ENCODE measurements around the gene SLC22A23.

Gene SLC22A23

GRCh38 chr6:3331971-3332370 is 124.9 kb downstream of the SLC22A23 start:
- DNase-seq (ENCODE audit: low spot score) = no peak

DNA sequence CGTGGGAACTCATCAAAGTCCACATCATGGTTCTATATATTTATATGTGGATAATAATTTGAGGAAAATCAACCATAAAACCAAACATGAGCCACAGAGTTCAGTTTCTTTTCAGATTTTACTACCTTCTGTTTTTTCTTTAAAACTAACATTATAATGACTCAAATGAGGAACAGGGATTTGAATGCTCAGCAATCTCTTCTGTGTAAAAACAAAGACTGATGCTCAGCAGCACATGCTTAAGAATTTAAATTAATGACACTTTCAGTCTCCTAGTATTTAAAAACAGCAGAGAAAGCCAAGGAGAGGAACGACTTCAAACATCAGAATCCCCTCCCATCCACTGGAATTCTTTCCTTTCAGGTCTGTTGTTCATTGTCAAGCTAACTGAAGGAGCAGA is 125.4 kb downstream of the SLC22A23 start:
- no peak for DNase-seq (ENCODE audit: low spot score)

- no peak for DNase-seq (ENCODE audit: low spot score)
These were observed 126.7 kb downstream of the SLC22A23 start for GRCh38 chr6:3330199-3330598.

DNA sequence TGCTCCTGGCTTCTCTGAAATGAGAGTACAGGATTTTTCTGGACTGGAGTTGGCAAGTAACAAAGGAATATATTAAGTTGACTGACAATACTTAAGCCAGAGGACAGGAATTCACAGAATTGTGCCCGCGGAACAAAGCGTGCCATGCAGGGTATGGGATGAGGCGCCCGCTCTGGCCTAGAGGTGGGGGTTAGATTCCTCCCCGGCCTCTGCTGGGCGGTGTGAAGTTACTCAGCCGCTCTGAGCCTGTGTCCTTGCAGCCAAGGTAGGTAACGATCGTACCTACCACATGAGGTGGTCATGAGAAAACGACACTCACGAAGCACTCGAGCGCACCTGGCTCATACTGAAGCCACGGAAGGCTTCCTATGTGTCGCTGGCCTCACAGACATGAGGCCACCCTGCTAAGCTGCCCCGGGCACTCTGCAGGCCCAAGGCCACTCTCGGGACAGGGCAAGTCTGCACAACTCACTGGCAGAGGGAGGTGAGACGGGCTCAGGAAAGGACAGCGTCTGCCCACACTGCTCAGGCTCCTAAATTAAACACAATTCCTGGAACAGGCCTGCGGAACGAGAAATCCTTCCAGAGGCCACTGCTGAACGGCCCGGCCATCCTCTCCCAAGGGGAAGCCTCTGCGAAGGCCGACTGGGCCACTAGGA is 127.3 kb downstream of the SLC22A23 start:
- DNase-seq (ENCODE audit: low spot score) = no peak

GRCh38 chr6:3328796-3329195 is 128.1 kb downstream of the SLC22A23 start:
- peak; percentile 66 for DNase-seq (ENCODE audit: low spot score)

- DNase-seq (ENCODE audit: low spot score) = no peak
These were observed 128.7 kb downstream of the SLC22A23 start for GRCh38 chr6:3328145-3328544.

DNA sequence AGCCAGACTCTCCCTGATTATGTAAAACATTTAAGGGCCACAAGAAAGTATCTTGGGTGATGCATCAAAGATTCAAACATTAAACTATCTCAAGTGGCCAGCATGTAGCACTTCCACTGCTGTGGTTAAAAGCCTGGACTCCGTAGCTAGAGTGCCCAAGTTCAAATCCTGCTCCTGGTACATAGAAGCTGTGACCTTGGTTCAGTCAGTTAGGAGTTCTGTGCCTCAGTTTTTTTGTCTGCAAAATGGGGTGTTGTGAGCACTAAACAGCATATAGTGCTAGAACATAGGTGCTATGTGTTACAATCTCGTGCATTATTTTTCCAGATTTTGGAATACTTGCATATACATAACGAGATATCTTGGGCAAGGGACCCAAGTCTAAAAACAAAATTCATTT is 129.4 kb downstream of the SLC22A23 start:
- no peak for DNase-seq (ENCODE audit: low spot score)

- DNase-seq (ENCODE audit: low spot score) = no peak
These were observed 129.9 kb downstream of the SLC22A23 start for GRCh38 chr6:3326981-3327380.

DNA sequence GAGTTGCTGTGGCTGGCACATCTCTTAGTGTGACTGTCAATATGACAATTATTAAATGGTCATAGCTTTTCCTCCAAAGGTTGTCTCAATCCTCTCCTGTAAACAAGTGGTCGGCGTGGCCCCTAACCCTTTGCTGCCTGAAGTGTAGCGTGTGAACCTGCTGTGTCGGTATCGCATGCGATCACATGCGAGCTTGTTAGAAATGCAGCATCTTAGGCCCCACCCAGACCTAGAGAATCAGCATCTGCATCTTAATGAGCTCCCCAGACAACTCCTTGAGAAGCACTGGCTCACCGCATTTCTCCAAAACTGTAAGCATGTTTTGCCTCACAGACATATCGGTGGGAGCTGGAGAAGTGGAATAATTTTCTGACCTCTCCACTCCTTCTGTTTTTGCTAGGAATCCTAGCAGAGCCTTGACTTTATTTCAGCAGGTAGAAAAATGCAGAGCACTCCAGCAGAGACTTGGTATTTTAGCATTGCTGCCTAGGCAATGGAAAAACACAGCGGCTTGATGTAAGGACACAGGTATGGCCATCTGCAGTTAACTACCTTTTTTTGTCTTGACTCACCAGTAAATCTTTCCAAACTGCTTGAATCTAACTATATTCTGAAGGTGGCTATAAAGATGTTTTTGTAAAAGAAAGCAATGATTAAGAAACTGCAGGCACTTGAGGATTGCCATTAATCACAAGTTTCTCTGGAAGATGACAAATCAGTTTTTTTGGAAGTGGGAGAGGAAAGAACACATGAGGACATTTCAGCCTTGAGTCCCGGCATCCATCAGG is 130.5 kb downstream of the SLC22A23 start:
- no peak for DNase-seq (ENCODE audit: low spot score)

DNA sequence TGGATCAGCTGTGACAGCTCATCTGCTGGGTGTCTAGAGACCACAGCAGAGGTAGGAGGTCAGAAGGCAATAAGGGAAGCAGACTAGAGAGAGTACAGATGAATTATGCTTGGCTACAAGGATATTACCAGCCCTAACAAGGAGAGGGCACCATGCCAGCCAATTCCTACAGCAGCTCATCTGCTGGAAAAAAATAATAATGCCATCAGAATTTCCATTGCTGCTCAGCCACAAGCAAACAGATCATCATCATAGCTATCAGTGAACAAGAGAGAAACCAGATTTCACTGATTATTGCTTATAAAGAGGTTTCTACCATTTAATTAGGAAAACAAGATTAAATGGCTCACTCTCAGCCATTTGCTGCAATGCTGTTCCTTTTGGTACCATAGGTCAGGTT is 131.6 kb downstream of the SLC22A23 start:
- DNase-seq (ENCODE audit: low spot score) = no peak

GRCh38 chr6:3324262-3324942 is 132.4 kb downstream of the SLC22A23 start:
- peak; percentile 88 for DNase-seq (ENCODE audit: low spot score)

GRCh38 chr6:3323696-3324261 is 133.1 kb downstream of the SLC22A23 start:
- no peak for DNase-seq (ENCODE audit: low spot score)

DNA sequence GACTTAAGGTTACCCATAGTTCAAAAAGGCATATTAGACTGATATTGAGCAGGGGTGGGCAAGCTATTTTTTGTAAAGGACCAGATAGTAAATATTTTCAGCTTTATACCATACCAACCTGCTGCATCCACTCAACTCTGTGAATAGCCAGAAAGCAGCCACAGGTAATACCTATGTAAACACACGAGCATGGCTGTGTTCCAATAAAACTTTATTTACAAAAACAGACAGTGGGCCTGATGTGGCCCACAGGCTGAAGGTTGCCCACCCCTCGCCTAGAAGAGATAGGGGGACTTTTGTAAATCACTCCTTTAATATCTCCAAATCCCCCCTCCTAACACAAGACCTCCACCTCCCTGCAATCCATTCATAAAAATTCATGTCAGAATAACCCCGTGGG is 133.7 kb downstream of the SLC22A23 start:
- DNase-seq (ENCODE audit: low spot score) = no peak

DNA sequence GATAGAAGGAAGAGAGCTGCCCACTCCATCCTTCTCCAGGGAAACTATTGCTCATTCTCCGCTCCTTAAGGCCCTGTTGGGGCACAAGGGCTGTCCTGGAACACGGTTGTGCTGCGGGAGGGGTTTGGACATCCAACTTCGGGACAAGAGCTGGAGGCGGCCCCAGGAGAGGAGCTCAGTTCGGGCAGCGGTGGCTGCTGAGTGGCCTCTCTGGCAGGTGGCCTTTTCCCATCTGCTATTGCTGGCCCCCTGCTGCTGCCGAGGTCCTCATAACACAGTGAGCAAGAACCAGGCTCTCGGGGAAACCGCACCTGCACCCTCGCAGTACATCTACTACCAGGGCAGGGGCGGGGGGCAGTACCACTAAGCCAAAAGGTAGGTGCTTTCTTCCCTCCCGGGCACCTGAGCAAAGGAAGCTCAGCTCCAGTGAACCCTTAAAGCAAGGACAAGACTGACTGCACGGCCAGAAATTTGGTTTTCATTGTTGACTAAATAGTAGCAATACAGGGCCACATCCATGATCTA is 134.4 kb downstream of the SLC22A23 start:
- no peak for DNase-seq (ENCODE audit: low spot score)

GRCh38 chr6:3321875-3322274 is 135.0 kb downstream of the SLC22A23 start:
- DNase-seq (ENCODE audit: low spot score) = no peak

DNA sequence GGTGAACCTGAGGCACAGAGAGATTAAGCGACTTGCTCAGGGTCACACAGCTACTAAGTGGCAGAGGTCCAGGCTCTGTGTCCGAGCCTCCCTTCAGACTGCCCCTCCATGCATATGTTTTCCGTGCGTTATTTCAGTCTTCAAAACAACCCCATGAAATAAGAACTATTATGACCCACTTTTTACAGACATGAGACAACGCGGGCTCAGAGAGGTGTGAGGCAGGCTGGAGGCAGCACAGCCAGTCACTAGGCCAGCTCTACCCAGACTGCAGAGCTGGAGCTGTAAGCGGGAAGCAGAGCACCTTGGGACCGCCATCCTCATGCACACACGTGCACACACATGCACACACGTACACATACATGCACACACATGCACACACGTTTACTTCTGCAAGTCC is 135.8 kb downstream of the SLC22A23 start:
- DNase-seq (ENCODE audit: low spot score) = no peak

- no peak for DNase-seq (ENCODE audit: low spot score)
These were observed 136.5 kb downstream of the SLC22A23 start for GRCh38 chr6:3320238-3320811.

GRCh38 chr6:3319610-3320200 is 137.1 kb downstream of the SLC22A23 start:
- DNase-seq (ENCODE audit: low spot score) = no peak

- no peak for DNase-seq (ENCODE audit: low spot score)
These were observed 137.9 kb downstream of the SLC22A23 start for GRCh38 chr6:3318821-3319540.

- no peak for DNase-seq (ENCODE audit: low spot score)
These were observed 138.6 kb downstream of the SLC22A23 start for GRCh38 chr6:3318226-3318625.

- DNase-seq (ENCODE audit: low spot score) = no peak
These were observed 139.1 kb downstream of the SLC22A23 start for GRCh38 chr6:3317741-3318211.

Measured in globus pallidus (tissue), 1 donor.